HEK293T (cell line): ENCODE measurements around the gene AMZ1.

Experiments used
- ARNT ChIP-seq: fragments of 450-650 bp; IDR thresholded peaks from 2 replicates; pipeline ENCODE4 v1.6.1; 2017; ENCODE audit warnings: mild to moderate bottlenecking
- BHLHE40 ChIP-seq: fragments of 450-650 bp; IDR thresholded peaks from 2 replicates; pipeline ENCODE4 v1.6.1; 2016; ENCODE audit warnings: mild to moderate bottlenecking, moderate library complexity, borderline replicate concordance
- ELF4 ChIP-seq: fragments of 450-650 bp; IDR thresholded peaks from 2 replicates; pipeline ENCODE4 v1.6.1; 2017; ENCODE audit warnings: antibody characterized with exemption
- FOXA1 ChIP-seq: fragments of 450-650 bp; IDR thresholded peaks from 2 replicates; pipeline ENCODE4 v1.6.1; 2016; ENCODE audit warnings: mild to moderate bottlenecking
- FOXM1 ChIP-seq: fragments of 450-650 bp; IDR thresholded peaks from 2 replicates; pipeline ENCODE4 v1.6.1; 2017; ENCODE audit warnings: mild to moderate bottlenecking, borderline replicate concordance
- HDGF ChIP-seq: fragments of 450-650 bp; IDR thresholded peaks from 2 replicates; pipeline ENCODE4 v1.6.1; 2017; ENCODE audit warnings: antibody characterized with exemption, borderline replicate concordance
- L3MBTL2 ChIP-seq: fragments of 450-650 bp; conservative IDR thresholded peaks from 2 replicates; pipeline ENCODE4 v1.6.1; 2016; ENCODE audit warnings: mild to moderate bottlenecking
- NFRKB ChIP-seq: fragments of 450-650 bp; IDR thresholded peaks from 2 replicates; pipeline ENCODE4 v1.6.1; 2016; ENCODE audit warnings: mild to moderate bottlenecking, moderate library complexity
- PKNOX1 ChIP-seq: fragments of 450-650 bp; IDR thresholded peaks from 2 replicates; pipeline ENCODE4 v1.6.1; 2016
- SP1 ChIP-seq: fragments of 450-650 bp; IDR thresholded peaks from 2 replicates; pipeline ENCODE4 v1.6.1; 2017
- SUZ12 ChIP-seq: fragments of 450-650 bp; IDR thresholded peaks from 2 replicates; pipeline ENCODE4 v1.6.1; 2016; ENCODE audit warnings: mild to moderate bottlenecking
- TARDBP ChIP-seq: fragments of 450-650 bp; IDR thresholded peaks from 2 replicates; pipeline ENCODE4 v1.6.1; 2016
- ZNF384 ChIP-seq: fragments of 450-650 bp; IDR thresholded peaks from 2 replicates; pipeline ENCODE4 v1.6.1; 2016

- TF ChIP-seq FOXM1: no peak
- no peak for TF ChIP-seq HDGF
- TF ChIP-seq SP1: no peak
- TF ChIP-seq ARNT: no peak
- TF ChIP-seq L3MBTL2: no peak
- TF ChIP-seq BHLHE40: no peak
- no peak for TF ChIP-seq ELF4
- TF ChIP-seq PKNOX1: no peak
- no peak for TF ChIP-seq SUZ12
- TF ChIP-seq ZNF384: no peak
- TF ChIP-seq TARDBP: no peak
- no peak for TF ChIP-seq NFRKB
- TF ChIP-seq FOXA1: no peak
These were observed 48.1 kb upstream of the AMZ1 start for GRCh38 chr7:2639695-2640481.
